Panc1 (cell line): Measurements from ENCODE around the gene SEMA3D.

Experiments
- POLR2AphosphoS5 ChIP-seq: IDR thresholded peaks from 2 replicates; pipeline ENCODE4 v1.6.1; 2012; ENCODE audit warnings: mild to moderate bottlenecking, low read depth, low read length, moderate library complexity
- SIN3A ChIP-seq: IDR thresholded peaks from 2 replicates; pipeline ENCODE4 v1.6.1; 2012; ENCODE audit warnings: low read depth, mild to moderate bottlenecking, low read length, moderate library complexity, borderline replicate concordance; ENCODE audit not compliant: insufficient read depth
- TCF7L2 ChIP-seq: IDR thresholded peaks from 2 replicates; pipeline ENCODE4 v1.6.1; 2011; ENCODE audit warnings: mild to moderate bottlenecking, low read depth, low read length, inconsistent platforms
- TF ChIP-seq, protein P1 (sequence below): fragments of 450-650 bp; IDR thresholded peaks from 2 replicates; pipeline ENCODE4 v1.5.1; 2017; ENCODE audit warnings: mild to moderate bottlenecking
- TF ChIP-seq, protein P2 (sequence below), 2 experiments: IDR thresholded peaks; 2 replicates each; pipeline ENCODE4 v1.6.1; 2011 to 2012; ENCODE audit warnings: low read depth in 2 of 2, control low read depth in 1 of 2, low read length in 1 of 2, mild to moderate bottlenecking in 1 of 2, moderate library complexity in 1 of 2; ENCODE audit not compliant: insufficient read depth in 1 of 2

DNA sequence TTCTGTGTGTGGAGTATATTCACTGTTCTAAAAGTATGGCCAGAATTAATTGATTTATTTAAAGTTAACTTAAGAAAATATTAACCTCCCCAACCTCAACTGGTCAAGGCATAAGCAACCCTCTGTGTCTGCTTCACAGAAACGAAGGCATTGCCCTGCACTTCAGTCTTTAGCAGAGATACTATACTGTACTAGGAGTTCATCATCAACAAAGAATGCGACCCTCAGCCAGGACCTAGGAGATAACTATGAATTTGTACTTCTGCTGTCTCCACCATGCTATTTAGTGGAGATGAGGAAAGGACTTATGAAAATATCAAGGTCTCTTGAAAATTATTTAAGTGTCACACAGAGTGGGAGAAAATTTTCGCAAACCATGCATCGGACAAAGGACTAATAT, 35.7 kb upstream of the SEMA3D start:
- TF ChIP-seq, protein P1, sequence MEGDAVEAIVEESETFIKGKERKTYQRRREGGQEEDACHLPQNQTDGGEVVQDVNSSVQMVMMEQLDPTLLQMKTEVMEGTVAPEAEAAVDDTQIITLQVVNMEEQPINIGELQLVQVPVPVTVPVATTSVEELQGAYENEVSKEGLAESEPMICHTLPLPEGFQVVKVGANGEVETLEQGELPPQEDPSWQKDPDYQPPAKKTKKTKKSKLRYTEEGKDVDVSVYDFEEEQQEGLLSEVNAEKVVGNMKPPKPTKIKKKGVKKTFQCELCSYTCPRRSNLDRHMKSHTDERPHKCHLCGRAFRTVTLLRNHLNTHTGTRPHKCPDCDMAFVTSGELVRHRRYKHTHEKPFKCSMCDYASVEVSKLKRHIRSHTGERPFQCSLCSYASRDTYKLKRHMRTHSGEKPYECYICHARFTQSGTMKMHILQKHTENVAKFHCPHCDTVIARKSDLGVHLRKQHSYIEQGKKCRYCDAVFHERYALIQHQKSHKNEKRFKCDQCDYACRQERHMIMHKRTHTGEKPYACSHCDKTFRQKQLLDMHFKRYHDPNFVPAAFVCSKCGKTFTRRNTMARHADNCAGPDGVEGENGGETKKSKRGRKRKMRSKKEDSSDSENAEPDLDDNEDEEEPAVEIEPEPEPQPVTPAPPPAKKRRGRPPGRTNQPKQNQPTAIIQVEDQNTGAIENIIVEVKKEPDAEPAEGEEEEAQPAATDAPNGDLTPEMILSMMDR: no peak
- TF ChIP-seq, protein P2, sequence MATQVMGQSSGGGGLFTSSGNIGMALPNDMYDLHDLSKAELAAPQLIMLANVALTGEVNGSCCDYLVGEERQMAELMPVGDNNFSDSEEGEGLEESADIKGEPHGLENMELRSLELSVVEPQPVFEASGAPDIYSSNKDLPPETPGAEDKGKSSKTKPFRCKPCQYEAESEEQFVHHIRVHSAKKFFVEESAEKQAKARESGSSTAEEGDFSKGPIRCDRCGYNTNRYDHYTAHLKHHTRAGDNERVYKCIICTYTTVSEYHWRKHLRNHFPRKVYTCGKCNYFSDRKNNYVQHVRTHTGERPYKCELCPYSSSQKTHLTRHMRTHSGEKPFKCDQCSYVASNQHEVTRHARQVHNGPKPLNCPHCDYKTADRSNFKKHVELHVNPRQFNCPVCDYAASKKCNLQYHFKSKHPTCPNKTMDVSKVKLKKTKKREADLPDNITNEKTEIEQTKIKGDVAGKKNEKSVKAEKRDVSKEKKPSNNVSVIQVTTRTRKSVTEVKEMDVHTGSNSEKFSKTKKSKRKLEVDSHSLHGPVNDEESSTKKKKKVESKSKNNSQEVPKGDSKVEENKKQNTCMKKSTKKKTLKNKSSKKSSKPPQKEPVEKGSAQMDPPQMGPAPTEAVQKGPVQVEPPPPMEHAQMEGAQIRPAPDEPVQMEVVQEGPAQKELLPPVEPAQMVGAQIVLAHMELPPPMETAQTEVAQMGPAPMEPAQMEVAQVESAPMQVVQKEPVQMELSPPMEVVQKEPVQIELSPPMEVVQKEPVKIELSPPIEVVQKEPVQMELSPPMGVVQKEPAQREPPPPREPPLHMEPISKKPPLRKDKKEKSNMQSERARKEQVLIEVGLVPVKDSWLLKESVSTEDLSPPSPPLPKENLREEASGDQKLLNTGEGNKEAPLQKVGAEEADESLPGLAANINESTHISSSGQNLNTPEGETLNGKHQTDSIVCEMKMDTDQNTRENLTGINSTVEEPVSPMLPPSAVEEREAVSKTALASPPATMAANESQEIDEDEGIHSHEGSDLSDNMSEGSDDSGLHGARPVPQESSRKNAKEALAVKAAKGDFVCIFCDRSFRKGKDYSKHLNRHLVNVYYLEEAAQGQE (IDR thresholded peaks at IDR 0.05; ENCODE audit: insufficient read depth in 1 of 2, low read depth in 2 of 2, low read length in 1 of 2): no peak
- no peak for TF ChIP-seq SIN3A
- TF ChIP-seq TCF7L2: no peak
- TF ChIP-seq POLR2AphosphoS5: no peak
